GM18868 (cell line): ENCODE measurements around the gene PHLDA2.

Experiments
- ATAC-seq: cut with Tn5 transposase; IDR thresholded peaks from one replicate; pipeline ENCODE4 v1.9.1; 2021; ENCODE audit warnings: mild to moderate bottlenecking, moderate library complexity; ENCODE audit not compliant: unreplicated experiment

Gene PHLDA2

GRCh38 chr11:2883979-2884815 lies 45.0 kb downstream of the PHLDA2 start:
- ATAC-seq = no peak

DNA sequence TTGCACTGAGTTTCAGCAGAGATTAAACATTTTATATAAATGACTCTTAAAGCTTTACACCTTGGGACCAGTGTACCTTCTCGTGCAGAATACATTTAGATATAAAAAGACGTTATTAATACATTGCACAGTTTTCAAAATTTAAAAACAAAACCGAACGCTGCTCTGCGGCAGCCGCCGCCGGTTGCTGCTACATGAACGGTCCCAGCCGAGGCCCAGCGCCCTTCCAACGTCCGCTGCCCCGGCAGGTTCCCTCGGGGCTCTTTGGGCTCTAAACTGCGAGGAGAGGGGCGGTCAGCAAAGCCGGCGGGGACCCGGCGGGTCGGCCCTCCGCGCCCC lies 45.6 kb downstream of the PHLDA2 start:
- no peak for ATAC-seq

GRCh38 chr11:2882396-2883110 lies 46.7 kb downstream of the PHLDA2 start:
- no peak for ATAC-seq

DNA sequence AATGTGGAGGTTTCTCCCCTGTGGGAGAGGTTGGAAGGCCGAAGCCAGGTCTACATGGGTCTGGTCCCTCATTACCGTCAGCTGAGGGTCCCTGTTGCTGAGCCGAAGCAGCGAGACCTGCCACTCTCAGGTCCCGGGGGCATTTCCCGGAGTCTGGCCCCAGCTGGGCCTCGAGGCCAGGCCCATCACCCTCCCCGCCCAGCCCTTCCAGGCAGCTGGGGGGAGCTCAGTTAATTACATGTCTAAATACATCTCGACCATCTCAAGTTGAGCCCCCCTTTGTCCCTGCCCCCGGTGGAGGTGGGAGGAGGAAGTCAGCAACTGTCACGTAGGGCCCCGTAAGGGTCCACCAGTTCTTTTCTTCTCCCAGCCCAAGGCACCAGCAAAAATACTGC lies 47.2 kb downstream of the PHLDA2 start:
- no peak for ATAC-seq

DNA sequence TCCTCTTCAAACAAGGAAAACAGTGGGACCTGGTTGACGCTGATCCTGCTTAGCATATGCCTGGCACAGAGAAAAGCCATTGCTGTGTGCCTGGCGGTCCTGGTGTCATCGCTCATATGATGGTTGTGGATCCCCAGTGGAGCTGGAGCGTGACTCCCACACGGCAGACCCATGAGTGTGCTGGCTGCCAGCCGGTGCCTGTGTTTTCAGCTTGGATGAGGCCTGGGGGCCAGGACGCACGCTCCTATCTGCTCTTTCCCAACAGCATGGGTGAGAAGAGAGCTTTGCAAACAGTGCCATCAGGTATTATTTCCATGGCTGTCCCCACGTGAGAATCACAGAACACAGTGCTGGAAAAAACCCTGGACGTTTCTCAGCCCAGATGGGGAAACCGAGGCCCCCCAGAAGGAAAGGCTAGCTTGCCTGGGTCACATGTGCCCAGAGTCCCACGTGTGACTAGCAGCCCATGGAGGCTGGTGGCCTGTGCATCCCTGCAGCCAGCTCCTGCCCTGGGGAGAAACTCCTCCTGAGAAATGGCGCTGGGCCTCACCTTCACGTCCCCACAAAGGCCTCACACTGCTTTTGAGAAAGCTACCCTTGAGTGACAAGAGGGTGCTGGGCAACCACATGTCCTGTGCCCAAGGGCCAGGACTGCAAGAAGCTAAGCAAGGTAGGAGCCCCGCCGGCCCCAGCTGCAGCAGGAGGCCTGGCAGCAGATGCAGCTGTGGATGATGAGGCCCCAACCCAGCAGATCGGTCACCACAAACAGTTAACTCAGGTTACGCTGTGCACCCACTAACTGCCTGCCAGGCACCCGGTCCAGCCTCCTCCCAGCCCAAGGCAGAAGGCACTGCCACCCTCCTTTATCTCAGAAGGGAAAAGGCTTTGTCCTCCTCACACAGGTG lies 47.9 kb downstream of the PHLDA2 start:
- no peak for ATAC-seq

DNA sequence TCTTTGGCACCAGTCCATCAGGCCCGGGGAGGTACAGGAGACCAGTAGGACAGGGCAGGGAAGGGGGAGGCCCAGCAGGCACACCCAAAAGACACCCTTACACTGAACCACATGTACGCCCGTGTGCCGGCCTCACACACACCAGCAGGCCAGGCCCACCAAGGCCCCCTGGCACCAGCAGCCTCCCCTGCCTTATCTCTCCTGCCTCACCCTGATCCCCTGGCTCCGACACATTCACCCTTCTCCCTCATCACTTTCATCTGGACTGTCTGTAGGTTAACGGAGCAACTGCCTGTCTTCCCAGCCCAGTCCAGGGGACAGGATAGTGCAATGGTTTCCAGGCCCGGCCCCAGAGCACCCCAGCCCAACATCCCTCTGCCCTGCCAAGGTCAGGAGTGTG lies 48.6 kb downstream of the PHLDA2 start:
- ATAC-seq = no peak

DNA sequence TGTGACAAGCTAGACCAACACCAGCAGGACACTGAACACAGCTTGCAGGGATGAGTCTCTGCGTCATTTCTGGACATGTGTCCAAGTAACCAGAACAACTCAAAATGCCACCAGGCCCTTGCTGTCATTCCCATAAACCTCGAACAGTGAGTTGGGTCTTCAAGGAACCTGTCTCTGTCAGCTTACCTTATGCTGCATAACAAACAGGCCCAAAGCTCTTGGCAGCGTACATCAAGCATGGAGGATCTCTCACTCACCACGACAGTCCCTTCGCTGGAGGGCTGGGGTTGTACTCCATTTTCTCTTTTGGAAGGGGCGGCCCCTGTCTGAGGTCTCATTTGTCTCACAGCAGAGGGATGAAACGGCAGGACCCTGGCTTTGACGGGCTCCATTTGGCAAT lies 50.4 kb downstream of the PHLDA2 start:
- no peak for ATAC-seq
